Stimulated activated CD8-positive, alpha-beta memory T cell treated with anti-CD3 and anti-CD28 coated beads, Interleukin-7, amount 100 ng/mL, for 48 hours (primary cell): ENCODE results near the gene SPATA12.

Source experiments
- DNase-seq, 2 donors: peaks; one replicate each; pipeline ENCODE4 v3.0.0-alpha.2; 2020; ENCODE audit warnings: low read depth in 1 of 2; ENCODE audit errors: extremely low read depth in 1 of 2

Gene SPATA12

DNA sequence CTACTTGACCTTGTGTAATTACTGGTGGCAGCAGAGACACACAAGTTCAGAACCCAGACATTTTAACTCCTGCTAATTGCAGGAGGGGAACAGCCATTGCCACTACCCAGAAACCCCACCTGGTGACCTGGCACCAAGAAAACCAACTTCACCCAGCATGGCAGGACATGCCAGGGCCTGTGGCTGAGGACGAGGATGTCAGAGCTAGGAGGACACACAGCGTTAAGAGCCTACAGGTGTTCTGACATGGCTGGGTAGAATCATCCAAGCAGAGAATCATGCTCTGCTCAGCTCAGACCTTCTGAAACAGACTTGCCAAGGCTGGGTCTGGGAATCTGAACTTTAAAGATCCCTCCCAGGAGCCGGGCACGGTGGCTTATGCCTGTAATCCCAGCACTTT, 11.7 kb upstream of the SPATA12 start:
- DNase-seq, result no peak

DNA sequence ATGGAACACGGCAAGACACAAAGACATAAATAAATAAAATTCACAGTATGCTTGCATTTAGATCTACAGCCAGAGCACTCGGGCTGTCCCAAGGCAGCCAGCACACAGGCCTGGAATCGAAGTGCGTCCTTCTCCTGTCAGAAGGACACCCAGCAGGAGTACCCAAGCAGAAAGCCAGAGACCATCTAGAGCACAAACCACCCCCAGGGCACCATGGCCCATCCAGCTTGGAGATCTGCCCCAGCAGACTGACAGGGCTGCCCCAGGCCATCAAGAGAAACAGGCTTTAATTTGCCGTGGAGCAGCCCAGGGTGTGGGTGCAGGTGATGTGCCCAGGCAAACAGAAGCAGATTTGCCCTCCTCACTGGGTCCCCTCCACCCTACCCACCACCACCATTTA, 7.8 kb upstream of the SPATA12 start:
- DNase-seq, result no peak

DNA sequence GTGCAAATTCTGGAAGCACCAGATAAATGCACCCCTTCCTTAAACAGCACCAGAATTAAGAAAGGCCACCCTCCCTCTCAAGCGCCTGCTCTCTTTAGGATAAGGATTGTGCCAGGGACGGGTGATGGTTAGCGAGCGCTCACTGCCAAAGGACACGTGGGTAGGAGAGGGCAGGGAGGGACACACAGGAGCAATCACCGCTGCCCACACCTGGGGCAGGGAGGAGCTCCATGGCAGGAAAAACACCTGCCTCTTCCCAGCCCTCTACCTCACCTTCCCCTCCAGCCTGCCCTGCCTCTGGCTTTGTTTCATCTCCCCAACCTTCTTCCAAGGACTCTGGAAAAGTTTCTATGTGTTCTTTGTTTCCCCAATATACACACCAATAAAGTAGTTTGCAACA, 7.3 kb upstream of the SPATA12 start:
- DNase-seq, result no peak

DNA sequence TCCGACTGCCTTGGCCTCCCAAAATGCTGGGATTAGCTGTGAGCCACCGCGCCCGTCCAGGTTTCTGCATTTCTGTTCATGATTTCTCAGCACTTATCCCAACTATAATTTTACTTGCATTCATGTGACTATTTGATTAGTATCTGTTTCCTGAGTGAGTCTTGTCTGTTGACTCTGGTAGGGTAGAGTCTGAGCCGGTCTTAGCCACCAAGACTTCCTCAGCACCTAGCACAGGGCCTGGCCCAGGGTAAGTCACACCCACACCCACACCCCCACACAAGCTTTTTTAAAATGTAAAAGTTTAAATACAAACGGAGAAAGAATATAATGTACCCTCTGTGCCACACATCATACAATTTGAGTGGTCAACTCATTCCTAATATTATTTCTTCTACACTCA, 3.1 kb upstream of the SPATA12 start:
- DNase-seq, result no peak

DNA sequence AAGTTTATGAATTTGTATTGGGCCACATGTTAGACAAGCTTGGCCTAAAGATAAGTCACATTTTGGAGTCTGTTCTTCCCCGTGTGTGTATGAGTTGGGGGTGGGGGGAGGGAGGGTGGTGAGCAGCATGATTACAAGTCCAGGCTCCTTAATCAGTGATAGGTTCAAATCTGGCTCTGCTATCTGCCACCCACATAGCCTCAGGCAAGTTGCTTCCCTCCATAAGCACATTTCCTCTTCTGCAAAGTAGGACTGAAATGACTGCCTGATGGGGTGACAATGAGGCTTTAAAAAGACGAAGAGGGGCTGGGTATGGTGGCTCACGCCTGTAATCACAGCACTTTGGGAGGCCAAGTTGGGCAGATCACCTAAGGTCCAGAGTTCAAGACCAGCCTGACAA, 1.1 kb upstream of the SPATA12 start:
- no peak for DNase-seq

DNA sequence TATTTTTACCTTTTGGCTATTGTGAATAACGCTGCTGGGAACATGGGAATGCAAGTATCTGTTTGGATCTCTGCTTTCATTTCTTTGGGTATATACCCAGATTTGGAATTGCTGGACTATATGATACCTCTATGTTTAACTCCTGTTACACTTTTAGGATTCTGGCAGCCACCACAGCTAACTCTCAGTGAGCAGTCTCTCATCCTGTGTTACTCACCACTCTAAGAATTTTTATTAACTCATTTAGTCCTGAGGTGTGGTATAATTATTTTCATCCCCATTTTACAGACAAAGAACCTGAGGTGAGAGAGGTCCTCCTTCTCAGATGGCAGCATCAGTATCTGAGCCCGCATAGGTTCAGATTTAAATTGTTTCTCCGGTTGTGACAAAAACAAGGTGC, 1.1 kb downstream of the SPATA12 start:
- no peak for DNase-seq

DNA sequence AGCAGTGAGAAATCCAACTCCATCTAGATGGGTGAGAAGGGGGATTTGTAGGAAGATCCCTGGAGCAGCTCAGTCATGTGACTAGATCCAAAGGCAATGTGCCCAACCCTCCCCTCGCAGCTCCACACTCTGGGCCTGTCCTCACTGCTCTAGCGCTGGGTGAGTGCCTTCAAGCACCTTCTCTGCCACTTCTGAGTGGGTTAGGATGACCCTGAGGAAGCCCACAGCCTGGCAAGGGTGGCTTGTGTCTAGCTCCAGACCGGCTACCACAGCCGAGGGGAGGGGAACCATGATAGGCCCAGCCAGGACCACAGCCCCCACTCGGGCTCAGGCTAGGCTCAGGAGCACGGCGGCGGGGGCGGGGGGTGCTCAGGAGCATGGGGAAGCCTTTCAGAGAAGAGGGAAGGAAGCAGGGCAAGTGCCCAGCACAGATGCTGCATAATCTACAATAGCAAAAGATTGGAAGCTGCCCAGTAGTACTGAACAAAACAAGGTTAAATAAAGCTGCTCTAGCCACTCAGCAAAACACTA, 1.7 kb downstream of the SPATA12 start:
- DNase-seq, result no peak

DNA sequence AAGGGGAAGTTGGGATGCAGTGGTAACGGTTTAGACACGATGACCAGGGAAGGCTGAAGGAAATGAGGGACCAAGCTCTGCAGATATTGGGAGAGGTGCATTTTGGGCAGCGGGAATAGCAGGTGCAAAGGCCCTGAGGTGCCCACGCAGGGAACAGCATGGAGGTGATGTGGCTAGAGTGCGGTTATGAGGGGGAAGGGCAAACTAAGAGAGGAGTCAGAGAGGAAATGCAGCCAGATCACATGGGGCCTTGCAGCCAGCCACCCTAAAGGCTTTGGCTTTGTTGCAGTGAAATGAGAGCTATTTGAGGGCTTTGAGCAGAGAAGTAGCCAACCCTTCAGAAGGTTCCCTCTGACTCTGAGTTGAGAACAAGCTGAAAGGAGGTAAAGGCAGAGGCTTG, 2.6 kb downstream of the SPATA12 start:
- no peak for DNase-seq

DNA sequence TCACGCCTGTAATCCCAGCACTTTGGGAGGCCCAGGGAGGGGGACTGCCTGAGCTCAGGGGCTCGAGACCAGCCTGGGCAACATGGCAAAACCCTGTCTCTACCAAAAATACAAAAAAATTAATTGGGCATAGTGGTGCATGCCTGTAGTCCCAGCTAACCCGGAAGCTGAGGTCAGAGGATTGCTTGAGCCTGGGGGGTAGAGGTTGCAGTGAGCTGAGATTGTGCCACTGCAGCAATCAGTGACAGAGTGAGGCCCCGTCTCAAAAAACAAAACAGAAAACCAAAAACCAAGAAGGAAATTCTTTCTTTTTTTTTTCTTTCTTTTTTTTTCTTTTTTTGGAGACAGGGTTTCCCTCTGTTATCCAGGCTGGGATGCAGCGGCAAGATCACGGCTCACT, 3.5 kb downstream of the SPATA12 start:
- no peak for DNase-seq

DNA sequence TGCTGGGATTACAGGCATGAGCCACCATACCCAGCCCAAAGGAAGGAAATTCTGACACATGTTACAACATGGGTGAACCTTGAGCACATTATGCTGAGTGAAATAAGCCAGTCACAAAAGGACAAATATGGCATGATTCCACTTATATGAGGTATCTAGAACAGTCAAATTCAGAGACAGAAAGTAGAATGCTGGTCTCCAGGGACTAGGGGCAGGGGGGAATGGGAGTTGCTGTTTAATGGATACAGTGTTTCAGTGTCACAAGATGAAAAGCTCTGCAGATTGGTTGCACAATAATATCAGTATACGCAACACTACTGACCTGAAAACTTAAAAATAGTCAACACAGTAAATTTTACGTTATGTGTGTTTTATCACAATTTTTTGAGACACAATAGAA, 4.1 kb downstream of the SPATA12 start:
- DNase-seq, result no peak

DNA sequence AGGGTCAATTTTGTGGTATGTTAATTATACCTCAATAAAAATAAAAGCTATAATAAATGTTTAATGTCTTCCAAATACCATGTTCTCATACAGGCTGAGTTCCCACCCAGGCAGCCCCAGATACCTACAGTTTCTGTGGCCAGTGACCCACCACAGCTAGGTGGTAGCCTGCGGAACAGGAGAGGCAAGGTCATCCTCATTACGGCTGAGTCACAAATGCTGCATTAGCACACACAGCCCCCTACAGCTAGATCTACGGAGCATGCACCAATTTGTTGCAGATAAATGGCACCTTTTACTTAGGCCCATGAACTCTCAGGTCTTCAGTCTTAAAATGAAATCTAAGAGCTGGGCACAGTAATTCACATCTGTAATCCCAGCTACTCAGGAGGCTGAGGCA, 5.1 kb downstream of the SPATA12 start:
- DNase-seq, result no peak

DNA sequence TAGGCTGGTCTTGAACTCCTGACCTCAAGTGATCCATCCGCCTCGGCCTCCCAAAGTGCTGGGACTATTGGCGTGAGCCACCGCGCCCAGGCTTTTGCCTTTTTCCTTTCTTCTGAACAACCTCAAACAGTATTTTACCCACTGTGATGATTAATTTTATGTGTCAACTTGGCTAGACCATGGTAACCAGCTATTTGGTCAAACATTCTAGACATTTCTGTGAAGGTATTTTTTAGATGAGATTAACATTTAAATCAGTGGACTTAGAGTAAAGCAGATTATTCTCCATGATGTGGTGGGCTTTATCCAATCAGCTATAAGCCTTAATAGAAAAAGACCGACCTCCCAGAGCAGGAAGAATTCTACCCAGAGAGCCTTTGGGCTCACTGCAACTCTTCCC, 6.0 kb downstream of the SPATA12 start:
- DNase-seq, result no peak

DNA sequence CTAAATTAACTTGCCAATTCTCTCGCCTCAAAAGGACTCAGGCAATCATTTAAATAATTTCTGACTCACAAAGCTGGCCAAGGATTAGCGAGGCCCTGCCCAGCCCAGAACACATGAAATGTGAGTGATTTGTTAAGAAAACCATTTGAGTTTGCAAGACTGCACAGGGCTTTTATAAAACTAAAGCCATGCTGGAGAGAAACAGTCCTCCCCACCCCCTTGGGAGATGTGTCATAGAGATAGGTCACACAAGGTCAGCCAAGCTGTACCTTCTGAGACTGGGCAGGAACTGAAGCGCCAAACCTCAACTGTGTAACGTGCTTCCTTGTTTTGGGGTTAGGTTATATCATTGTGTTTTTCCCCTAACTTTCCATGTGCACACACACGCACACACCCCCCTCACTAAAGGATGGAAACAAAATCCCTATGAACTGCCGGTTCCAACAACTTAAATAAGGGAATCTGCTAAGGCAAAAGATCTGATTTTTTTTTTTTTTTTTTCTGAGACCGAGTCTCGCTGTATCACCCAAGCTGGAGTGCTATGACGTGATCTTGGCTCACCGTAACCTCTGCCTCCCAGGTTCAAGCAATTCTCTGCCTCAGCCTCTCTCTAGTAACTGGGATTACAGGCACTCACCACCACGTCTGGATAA, 8.1 kb downstream of the SPATA12 start:
- DNase-seq, result no peak

DNA sequence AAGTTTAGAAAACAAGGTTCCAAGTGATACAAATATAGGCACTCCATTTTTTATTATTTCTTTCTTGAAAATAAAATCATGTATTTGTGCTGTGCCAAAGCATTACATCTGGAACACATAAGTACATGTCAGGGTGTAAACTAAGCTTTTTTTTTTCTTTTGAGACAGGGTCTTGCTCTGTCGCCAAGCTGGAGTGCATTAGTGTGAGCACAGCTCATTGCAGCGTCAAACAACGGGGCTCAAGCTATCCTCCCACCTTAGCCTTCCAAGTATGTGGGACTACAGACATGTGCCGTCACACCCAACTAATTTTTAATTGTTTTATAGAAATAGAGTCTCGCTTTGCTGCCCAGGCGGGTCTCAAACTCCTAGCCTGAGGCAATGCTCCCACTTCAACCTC, 9.0 kb downstream of the SPATA12 start:
- no peak for DNase-seq

DNA sequence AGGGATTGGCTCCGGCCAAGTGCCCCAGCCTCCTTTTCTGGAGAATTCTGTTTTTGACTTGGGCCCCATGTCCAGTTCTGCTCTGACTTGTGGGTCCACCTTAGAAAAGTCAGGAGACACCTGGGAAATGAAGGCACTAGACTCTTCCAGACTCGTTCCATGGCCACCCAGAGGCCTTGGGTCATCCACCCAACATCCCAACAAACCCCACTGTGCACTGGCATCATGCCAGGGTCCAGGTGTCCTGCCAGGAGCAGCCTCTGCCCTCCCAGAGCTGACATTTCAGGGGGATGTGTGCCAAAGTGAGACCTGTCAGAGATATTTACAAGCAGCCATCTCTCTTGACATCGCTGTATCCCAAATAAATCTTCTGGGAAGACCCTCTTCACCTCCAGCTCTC, 13.2 kb downstream of the SPATA12 start:
- no peak for DNase-seq

DNA sequence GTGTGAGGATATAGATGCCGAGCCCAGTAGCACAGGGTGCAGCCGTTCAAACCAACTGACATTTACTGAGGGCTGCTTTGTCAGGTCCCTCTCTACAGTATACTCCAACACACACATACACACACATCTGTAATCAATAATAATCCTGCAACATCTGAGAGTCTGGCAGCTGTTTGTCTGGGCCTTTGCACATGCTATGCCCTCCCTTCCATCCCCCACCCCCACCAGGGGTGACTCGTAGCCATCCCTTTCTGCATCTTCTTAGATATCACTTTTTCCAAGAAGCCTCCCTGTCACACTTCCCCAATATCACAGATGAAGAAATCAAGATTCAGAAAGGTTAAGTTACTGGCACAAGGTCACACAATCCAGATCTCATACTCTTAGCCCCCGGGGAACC, 13.7 kb downstream of the SPATA12 start:
- DNase-seq, result no peak

DNA sequence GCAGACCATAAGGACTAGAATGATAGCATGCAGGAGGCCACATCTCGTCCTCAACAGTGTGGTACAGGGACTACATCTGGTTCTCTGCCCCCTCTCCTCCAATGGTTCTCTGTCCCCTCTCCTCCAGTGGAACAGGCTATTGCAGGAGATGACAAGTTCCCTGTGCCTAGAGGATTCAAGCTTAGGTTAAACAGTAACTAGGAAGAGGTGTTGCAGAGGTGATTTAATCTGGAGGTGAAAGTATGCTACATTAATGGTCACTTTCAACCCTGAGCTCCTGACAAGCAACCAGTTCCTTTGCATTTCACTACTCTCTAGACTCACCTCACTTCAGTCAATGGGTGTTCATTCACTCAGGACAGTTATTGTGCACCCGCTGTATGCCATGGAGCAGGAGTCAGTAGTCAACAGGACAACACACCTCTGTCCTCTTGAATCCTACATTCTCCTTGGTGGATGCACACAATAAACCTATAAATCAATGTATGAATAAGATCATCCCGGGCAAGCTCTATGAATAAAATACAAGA, 16.0 kb downstream of the SPATA12 start:
- DNase-seq, result no peak

DNA sequence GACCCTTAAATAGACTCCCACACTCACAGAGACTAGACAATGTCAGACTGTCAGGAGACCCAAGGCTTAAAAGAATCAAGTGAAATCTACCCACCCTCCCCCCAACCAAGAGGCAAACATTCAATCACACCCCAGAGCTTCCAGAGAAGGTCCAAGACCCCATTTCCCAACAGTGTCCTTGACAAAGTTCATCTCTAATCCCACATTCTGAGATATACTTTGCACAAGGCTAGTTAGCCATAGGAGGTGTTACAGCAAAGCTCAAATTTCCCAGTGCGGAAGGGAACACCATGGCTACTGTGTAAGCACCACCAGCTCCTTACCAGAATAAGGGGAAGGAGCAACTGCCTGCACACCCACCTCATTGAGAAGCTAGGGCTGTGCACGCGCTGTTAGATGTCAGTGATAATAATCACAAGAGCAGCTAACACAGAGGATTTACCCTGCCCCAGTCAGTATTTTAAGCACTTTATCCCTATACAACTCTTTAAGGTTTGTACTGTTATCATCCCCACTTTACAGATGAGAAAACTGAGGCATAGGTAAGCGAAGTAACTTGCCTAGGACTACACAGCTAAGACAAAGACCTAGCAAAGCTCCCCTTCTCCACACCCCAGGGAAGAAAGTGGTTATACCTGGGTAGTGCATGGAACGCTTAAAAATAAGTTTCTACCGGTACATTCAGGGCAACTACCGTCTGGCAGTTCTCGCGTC, 17.3 kb downstream of the SPATA12 start:
- no peak for DNase-seq

DNA sequence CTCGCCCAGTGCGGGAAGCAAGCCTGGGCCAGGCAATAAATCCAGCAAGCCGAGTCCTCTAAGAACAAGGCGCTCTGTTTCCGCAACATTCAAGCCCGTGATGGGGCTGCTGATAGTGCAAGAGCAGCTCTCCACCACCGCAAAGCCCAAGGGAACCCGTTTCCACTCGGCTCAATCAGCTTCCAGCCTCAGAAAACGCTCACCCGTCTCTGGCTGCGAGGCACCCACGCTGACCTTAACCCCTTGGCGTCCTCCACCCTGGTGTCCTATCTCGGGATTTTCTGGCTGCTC, 17.8 kb downstream of the SPATA12 start:
- no peak for DNase-seq

DNA sequence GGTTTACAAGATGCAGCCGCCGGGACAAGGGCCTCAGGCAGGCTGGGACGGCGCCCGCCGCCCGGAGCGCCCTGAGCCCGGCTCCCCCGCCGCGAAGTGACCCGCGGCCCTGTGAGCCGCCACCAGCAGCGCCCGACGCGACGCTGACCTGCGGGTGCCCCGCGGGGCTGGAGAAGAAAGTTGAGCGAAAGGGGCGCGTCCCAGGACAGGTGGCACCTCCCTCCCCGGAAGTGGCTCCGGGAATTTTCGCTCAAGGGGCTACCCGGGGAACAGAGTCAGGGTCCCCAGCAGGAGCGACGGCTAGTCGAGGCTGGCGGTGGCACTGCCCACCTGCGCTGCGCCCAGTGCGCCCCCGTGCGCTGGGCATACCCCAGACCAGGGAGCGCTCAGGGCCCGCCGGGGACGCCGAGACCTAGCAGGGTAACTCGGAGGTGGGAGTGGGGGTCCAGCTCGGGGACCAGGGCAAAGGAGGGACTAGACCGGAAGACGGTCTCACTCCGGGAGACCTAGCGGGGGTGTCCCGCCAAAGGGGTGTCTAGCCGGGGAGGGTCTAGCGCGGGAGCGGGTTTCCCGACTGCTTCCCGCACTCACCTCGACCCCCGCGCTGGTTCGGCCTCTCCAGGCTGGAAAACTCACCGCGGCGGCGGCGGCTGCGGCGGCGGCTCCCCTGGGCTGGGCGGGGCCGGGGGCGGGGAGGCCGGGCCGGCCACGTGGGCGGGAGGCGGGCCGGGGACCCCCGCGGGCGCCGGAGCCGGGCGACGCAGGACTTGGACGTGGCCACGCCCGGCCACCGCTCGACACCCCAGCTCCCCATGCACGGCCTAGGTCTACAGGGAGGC, 18.4 kb downstream of the SPATA12 start:
- no peak for DNase-seq

DNA sequence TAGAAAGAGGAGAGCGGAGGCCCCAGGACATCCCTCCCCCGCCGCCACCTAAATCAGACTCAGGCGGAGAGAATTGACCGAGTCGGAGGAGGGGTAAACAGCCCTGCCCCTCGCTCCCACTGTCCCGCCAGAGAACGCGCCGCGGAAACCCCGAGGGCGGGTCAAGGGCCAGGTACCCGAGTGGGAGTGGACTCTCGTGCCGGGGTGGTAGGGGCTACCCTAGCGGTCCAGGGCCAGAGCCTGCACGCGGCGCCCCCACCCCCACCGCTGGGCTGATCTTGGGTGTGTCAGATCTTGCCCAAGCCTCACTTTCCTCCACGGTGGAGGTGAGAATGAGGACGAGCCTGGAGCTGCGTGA, 19.0 kb downstream of the SPATA12 start:
- no peak for DNase-seq

DNA sequence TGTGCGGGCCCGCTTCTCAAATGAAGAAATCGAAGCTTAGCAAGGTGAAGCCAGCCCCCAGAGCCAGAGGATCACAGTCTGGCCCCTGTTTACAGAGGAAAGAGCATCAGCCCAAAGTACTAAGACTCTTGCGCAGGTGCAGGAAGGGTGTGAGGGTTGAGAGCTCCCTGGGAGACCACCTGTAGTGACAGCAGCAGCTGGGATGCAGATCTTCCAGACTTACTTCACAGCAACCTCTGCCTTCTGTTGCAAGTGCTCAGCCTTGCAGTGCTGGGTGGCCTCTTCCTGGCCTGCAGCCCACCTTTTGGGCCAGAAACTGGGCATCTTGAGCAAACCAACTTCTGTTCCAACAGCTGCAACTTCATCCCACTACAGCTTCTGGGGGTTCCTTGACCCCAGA, 19.7 kb downstream of the SPATA12 start:
- DNase-seq, result no peak
